SK-N-SH (cell line): ENCODE results near the gene NSUN4.

ENCODE experiments used
- POLR2AphosphoS5 ChIP-seq: IDR thresholded peaks from 2 replicates; pipeline ENCODE4 v1.6.1; 2012; ENCODE audit warnings: low read depth, low read length
- TF ChIP-seq, protein P1 (sequence below): fragments of 200-600 bp; sonication (generic); IDR thresholded peaks from 2 replicates; pipeline ENCODE4 v1.6.1; 2017; ENCODE audit warnings: antibody characterized with exemption, mild to moderate bottlenecking, moderate library complexity

- TF ChIP-seq, protein P1, sequence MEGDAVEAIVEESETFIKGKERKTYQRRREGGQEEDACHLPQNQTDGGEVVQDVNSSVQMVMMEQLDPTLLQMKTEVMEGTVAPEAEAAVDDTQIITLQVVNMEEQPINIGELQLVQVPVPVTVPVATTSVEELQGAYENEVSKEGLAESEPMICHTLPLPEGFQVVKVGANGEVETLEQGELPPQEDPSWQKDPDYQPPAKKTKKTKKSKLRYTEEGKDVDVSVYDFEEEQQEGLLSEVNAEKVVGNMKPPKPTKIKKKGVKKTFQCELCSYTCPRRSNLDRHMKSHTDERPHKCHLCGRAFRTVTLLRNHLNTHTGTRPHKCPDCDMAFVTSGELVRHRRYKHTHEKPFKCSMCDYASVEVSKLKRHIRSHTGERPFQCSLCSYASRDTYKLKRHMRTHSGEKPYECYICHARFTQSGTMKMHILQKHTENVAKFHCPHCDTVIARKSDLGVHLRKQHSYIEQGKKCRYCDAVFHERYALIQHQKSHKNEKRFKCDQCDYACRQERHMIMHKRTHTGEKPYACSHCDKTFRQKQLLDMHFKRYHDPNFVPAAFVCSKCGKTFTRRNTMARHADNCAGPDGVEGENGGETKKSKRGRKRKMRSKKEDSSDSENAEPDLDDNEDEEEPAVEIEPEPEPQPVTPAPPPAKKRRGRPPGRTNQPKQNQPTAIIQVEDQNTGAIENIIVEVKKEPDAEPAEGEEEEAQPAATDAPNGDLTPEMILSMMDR, result no peak
- TF ChIP-seq POLR2AphosphoS5, result no peak
Measured at GRCh38 chr1:46369542-46370213, 29.1 kb downstream of the NSUN4 start.
